ENCODE measurements around the gene TRERF1.

- TF ChIP-seq CTCF (IDR thresholded peaks at IDR 0.05) = no peak
- no peak for TF ChIP-seq POLR2A (IDR thresholded peaks at IDR 0.05)
Measured at GRCh38 chr6:42363926-42364849, 87.5 kb downstream of the TRERF1 start.

Data from prostate gland (tissue), 2 donors.